ENCODE measurements around the gene ACP1.

ACP1 gene

GRCh38 chr2:280650-281110 is 15.9 kb downstream of the ACP1 start:
- TF ChIP-seq CTCF (IDR thresholded peaks at IDR 0.05; ENCODE audit: low read depth, low read length) = no peak
- DNase-seq (ENCODE audit: extremely low read depth, low read depth) = no peak

- no peak for DNase-seq (ENCODE audit: extremely low read depth, low read depth)
- no peak for TF ChIP-seq CTCF (IDR thresholded peaks at IDR 0.05; ENCODE audit: low read depth, low read length)
Observed at GRCh38 chr2:281381-281780, 16.6 kb downstream of the ACP1 start.

- no peak for TF ChIP-seq CTCF (IDR thresholded peaks at IDR 0.05; ENCODE audit: low read depth, low read length)
- DNase-seq (ENCODE audit: extremely low read depth, low read depth) = no peak
Observed at GRCh38 chr2:282371-283263, 17.9 kb downstream of the ACP1 start.

GRCh38 chr2:283996-284794 is 19.4 kb downstream of the ACP1 start:
- TF ChIP-seq CTCF (IDR thresholded peaks at IDR 0.05; ENCODE audit: low read depth, low read length) = no peak
- DNase-seq (ENCODE audit: extremely low read depth, low read depth) = no peak

- TF ChIP-seq CTCF (IDR thresholded peaks at IDR 0.05; ENCODE audit: low read depth, low read length) = no peak
- no peak for DNase-seq (ENCODE audit: extremely low read depth, low read depth)
Observed at GRCh38 chr2:284896-285492, 20.2 kb downstream of the ACP1 start.

GRCh38 chr2:285531-285930 is 20.8 kb downstream of the ACP1 start:
- TF ChIP-seq CTCF (IDR thresholded peaks at IDR 0.05; ENCODE audit: low read depth, low read length) = no peak
- peak; percentile 37 for DNase-seq (ENCODE audit: extremely low read depth, low read depth)

All from AG09319 (cell line).